Heart left ventricle (tissue), 16 donors: ENCODE data around the gene BCL11A. TPM values are rescaled to one million over a fixed set of nuclear protein-coding genes. Genes with fewer than 3 reads are reported as not detected.

ENCODE experiments used
- ATAC-seq, 4 donors: fragments of 200-7000 bp; cut with Tn5 transposase; one replicate each; pipeline ENCODE4 v1.9.1; 2020 to 2022; ENCODE audit warnings: moderate library complexity in 4 of 4, mild to moderate bottlenecking in 3 of 4, moderate number of reproducible peaks in 1 of 4
- DNase-seq, 5 donors: peaks; one replicate each; pipeline ENCODE4 v3.0.0-alpha.2; 2020
- H3K27ac ChIP-seq, 12 donors: fragments of 200-600 bp; sonication (generic) in 4 of 12; one replicate each; pipeline versions ENCODE4 v1.5.0 to v1.8.0; 2016 to 2022; ENCODE audit warnings: mild to moderate bottlenecking in 2 of 12
- H3K27me3 ChIP-seq, 9 donors: fragments of 200-600 bp; sonication (generic) in 2 of 9; one replicate each; pipeline versions ENCODE4 v1.5.1 to v1.8.0; 2016 to 2022; ENCODE audit warnings: mild to moderate bottlenecking in 3 of 9
- H3K36me3 ChIP-seq, 9 donors: fragments of 200-600 bp; sonication (generic) in 2 of 9; one replicate each; pipeline versions ENCODE4 v1.5.0 to v1.8.0; 2018 to 2022; ENCODE audit warnings: mild to moderate bottlenecking in 2 of 9
- H3K4me1 ChIP-seq, 12 donors: fragments of 200-600 bp; sonication (generic) in 4 of 12; one replicate each; pipeline versions ENCODE4 v1.5.0 to v1.8.0; 2016 to 2022; ENCODE audit warnings: mild to moderate bottlenecking in 3 of 12
- H3K4me3 ChIP-seq, 12 donors: fragments of 200-600 bp; sonication (generic) in 4 of 12; one replicate each; pipeline versions ENCODE4 v1.5.0 to v1.8.0; 2017 to 2022; ENCODE audit warnings: mild to moderate bottlenecking in 9 of 12, moderate library complexity in 4 of 12
- H3K9me3 ChIP-seq, 12 donors: fragments of 200-600 bp; sonication (generic) in 4 of 12; one replicate each; pipeline versions ENCODE4 v1.5.0 to v1.8.0; 2016 to 2022; ENCODE audit warnings: mild to moderate bottlenecking in 1 of 12
- POLR2A ChIP-seq, 2 donors: fragments of 450-650 bp; IDR thresholded peaks; one replicate each; pipeline ENCODE4 v1.6.1; 2017; ENCODE audit warnings: antibody characterized with exemption in 2 of 2, mild to moderate bottlenecking in 2 of 2, moderate library complexity in 2 of 2
- WGBS, 4 donors: extraction: QIAGEN DNeasy Blood & Tissue Kit in 2 of 4; methylation state at CpG; one replicate each; pipeline versions ENCODE4 v1.1.5 to v1.1.7; 2013 to 2018; 5-methylcytosine and 5-hydroxymethylcytosine counted together
- intact Hi-C, 10 donors: fragments of 100-400 bp; cut with DNase I; formaldehyde crosslinking; loops; one replicate each; pipeline versions ENCODE4 v1.11.1 to v1.14.2; 2022
- polyA plus RNA-seq, 2 donors: library from polyadenylated mRNA; stranded (reverse); fragments of 200-250 nt; gene quantifications; one replicate each; pipeline ENCODE4 v1.2.3, GENCODE V29; 2013
- total RNA-seq, 9 donors: library from RNA; depleted of rRNA in 2 of 9; stranded (reverse); fragments of >200 nt in 2 of 9; fragmentation: NEBNext Ultra II Directional in 3 of 9; extraction: Animal tissue kit (Norgen Biotek cat#: 25700) in 3 of 9; gene quantifications; one replicate each; pipeline versions ENCODE4 v1.1.0 to v1.2.4, GENCODE V29; 2016 to 2023
- TF ChIP-seq, protein P1 (sequence below), 12 donors: fragments of 200-600 bp; sonication (generic) in 4 of 12; IDR thresholded peaks; one replicate each; pipeline versions ENCODE4 v1.5.0 to v1.8.0; 2018 to 2022; ENCODE audit warnings: antibody characterized with exemption in 12 of 12, mild to moderate bottlenecking in 5 of 12
- donor health status: ischemic (EF 13 %, LVEDD 7.1; RV severe dilation, severe dysfunction).
- donor health status: healthy with polysubstance abuse.
- donor health status: DM: no; HTN: yes; CAD: no.
- donor health status: DM: no; HTN: no; CAD: no.
- donor health status: ischemic (EF 25% LVEDD 6.9; RV normal size, moderate dysfunction).
- donor health status: ischemic (EF 25% LVEDD 5.7; RV mildly dilated, moderate dysfunction).
- donor health status: healthy.
- donor health status: DM: yes; HTN: yes; CAD: no.
- donor health status: ischemic (EF 35%, LVEDD 5.7; RV mildly dilated, moderate dysfunction).
- donor health status: nonischemic (EF 11% LVEDD 7.7; RV severe dilation, severe dysfunction).
- donor health status: DM: yes; HTN: yes; CAD: no.
- donor health status: PGD.
- donor health status: ischemic (EF 29% LVEDD 5.4; RV normal size, mild dysfunction).
- donor health status: nonischemic (EF 23%, LVEDD 6.1; RV moderate dilation, normal function).

Gene BCL11A
- total and polyA plus RNA-seq, 11 donors, result 5.6 to 31.9 (median 20.2) TPM

DNA sequence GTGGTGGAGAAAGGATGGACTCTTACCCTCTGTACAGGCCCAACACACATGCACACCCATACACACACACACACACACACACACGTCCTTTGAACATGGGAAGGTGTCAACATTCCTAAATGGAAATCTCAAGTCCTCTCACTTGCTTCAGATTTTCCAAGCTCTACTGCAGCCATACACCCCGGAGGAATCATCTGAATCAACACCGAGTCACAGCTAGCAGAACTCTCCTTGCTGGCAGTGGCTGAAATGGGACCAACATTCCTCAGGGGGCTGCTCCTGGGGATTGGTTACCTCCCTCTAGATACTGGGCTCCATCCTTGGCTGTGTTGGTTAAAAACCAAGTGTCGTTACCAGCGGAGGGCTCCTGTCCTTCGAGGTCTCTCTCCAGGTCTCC is 112.7 kb downstream of the BCL11A start:
- DNase-seq (no peak), ATAC-seq (no peak)
- Histone ChIP-seq H3K4me1 (peaks cover 0 to 26% (median 6%) of the 10 kb centered on the region in 12 donors), H3K9me3 (no peaks in the 10 kb centered on the region), H3K4me3 (no peak overlapping the region), H3K36me3 (no peaks in the 10 kb centered on the region), H3K27ac (no peak overlapping the region), H3K27me3 (peaks cover 0 to 2% (median 0%) of the 10 kb centered on the region in 9 donors)
- TF ChIP-seq, protein P1, sequence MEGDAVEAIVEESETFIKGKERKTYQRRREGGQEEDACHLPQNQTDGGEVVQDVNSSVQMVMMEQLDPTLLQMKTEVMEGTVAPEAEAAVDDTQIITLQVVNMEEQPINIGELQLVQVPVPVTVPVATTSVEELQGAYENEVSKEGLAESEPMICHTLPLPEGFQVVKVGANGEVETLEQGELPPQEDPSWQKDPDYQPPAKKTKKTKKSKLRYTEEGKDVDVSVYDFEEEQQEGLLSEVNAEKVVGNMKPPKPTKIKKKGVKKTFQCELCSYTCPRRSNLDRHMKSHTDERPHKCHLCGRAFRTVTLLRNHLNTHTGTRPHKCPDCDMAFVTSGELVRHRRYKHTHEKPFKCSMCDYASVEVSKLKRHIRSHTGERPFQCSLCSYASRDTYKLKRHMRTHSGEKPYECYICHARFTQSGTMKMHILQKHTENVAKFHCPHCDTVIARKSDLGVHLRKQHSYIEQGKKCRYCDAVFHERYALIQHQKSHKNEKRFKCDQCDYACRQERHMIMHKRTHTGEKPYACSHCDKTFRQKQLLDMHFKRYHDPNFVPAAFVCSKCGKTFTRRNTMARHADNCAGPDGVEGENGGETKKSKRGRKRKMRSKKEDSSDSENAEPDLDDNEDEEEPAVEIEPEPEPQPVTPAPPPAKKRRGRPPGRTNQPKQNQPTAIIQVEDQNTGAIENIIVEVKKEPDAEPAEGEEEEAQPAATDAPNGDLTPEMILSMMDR (IDR thresholded peaks at IDR 0.05), result no peak
- no peak for TF ChIP-seq POLR2A (IDR thresholded peaks at IDR 0.05)
- intact Hi-C loops, result loop anchor here in 2 of 10 donors (5.0 to 10.0 kb wide), 2 partner anchors 42 to 54 kb away; no protein-coding TSS in a partner anchor
- WGBS, 4 donors, result 78 to 88% (median 84%) methylated on average over 6 of the region's 6 CpGs

DNA sequence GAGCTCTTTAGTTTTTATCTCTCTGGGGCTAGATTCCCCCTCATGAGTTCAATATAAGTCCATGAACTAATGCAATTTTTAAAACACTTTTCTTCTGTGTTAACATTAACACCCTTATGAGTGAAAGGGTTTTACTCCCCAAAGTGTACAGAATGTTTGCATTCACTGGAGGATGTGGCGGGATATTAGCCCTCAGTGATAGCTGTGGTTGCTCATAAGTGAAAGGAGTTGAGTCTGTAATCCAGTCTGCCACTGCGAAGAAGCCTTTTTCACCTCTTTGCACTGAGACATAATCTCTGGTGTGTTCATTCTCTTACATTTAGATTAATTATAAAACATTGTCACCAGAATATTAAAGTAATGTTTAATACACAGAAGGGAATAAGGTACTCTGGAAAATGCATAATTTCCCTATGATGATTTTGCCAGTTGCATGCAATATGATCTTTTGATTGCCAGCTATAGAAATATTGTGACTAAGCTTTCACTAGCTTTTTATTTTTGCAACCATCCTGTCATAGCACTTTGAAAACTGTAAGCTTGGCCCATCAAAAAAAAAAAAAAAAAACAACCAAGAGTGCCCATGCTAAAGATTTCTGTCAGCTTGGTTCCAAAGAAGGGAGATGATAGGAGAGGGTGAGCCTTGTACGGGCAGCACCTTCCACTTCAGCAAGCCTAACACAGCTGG is 113.2 kb downstream of the BCL11A start:
- WGBS, 4 donors, result 82 to 96% (median 89%) methylated on average over 3 of the region's 3 CpGs
- no peak overlapping the region for H3K4me3 ChIP-seq
- H3K27ac ChIP-seq, result peak overlapping the region in 9 of 12 donors; percentile 70 to 84 (median 76)

DNA sequence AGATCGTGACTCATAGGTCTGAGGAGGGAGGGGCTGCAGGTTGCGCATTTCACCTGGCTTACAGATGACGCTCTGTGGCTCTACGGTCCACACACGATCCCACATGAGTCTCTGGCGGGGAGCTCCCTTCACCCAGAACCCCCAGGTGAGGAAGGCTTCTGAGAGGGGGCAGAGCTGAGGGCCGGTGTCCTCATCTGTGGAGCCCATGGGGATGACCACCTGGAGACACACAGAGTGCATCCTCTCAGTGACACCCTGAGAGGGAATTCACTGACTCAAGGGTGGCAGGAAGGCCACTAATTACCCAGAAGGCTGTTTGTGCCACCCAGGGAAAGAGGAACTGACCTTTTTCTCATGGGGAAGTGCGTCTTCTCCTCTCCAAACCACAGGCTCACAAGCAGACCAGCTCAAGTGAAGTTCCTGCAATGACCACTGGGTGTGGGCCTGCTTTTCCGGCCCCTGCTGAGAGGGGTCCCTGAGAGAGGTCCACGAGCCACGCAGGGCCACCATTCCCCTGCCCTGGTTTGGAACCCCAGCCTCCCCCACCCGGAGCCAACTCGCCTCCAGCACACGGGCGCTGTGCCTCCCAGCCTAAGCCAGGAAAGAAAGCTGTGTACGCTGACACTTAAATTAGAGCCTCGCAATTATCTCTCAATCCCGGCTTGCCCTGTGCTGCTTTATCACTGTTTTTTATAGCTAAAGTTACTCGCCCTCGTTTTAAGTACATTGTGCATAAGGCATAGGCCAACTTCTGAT is 114.1 kb downstream of the BCL11A start:
- ATAC-seq (peak; percentile 74 to 87 (median 77)), DNase-seq (peak; percentile 54 to 76 (median 58))
- H3K27me3 ChIP-seq, result peaks cover 0 to 3% (median 0%) of the 10 kb centered on the region in 9 donors
- H3K4me1 ChIP-seq, result peaks cover 0 to 37% (median 9%) of the 10 kb centered on the region in 12 donors
- H3K36me3 ChIP-seq, result no peaks in the 10 kb centered on the region
- H3K27ac ChIP-seq, result peak overlapping the region in 11 of 12 donors; percentile 44 to 84 (median 75)
- H3K4me3 ChIP-seq, result peak overlapping the region in 11 of 12 donors; percentile 16 to 46 (median 43)
- no peaks in the 10 kb centered on the region for H3K9me3 ChIP-seq
- WGBS, 4 donors, result 41 to 46% (median 41%) methylated on average over 14 to 20 of the region's 20 CpGs
- TF ChIP-seq POLR2A (IDR thresholded peaks at IDR 0.05), result no peak
- TF ChIP-seq, protein P1 (IDR thresholded peaks at IDR 0.05), result peak in 11 of 12 donors; percentile 22 to 57 (median 40)
- intact Hi-C loops, result loop anchor here in 3 of 10 donors (1.0 to 10.0 kb wide), 4 partner anchors 98 to 111 kb away; no protein-coding TSS in a partner anchor

More for the DNA sequence above, 113.2 kb downstream of the BCL11A start:
- Histone ChIP-seq H3K4me1 (peaks cover 0 to 29% (median 7%) of the 10 kb centered on the region in 12 donors), H3K36me3 (no peaks in the 10 kb centered on the region), H3K27me3 (peaks cover 0 to 2% (median 0%) of the 10 kb centered on the region in 9 donors), H3K9me3 (no peaks in the 10 kb centered on the region)
- ATAC-seq (no peak), DNase-seq (no peak)
- intact Hi-C loops, result loop anchor here in 2 of 10 donors (5.0 to 10.0 kb wide), 2 partner anchors 42 to 55 kb away; no protein-coding TSS in a partner anchor
- TF ChIP-seq, protein P1 (IDR thresholded peaks at IDR 0.05), result no peak
- TF ChIP-seq POLR2A (IDR thresholded peaks at IDR 0.05), result no peak
